GM23338 (cell line): ENCODE measurements around the gene CLP1. TPM values are rescaled to one million over a fixed set of nuclear protein-coding genes. Genes with fewer than 3 reads are reported as not detected.

Source experiments
- ATAC-seq: fragments of 200-7000 bp; cut with Tn5 transposase; 3 replicates; pipeline ENCODE4 v1.9.1; 2020
- DNase-seq: peaks from one replicate; pipeline ENCODE4 v3.0.0-alpha.2; 2015; ENCODE audit warnings: low spot score
- H2AFZ ChIP-seq: fragments of 200-600 bp; sonication (generic); 2 replicates; pipeline ENCODE4 v1.8.0; 2016; ENCODE audit warnings: antibody characterized with exemption, mild to moderate bottlenecking, moderate library complexity
- H3F3A ChIP-seq: fragments of 200-600 bp; sonication (generic); replicated peaks from 2 replicates; pipeline ENCODE4 v1.8.0; 2017; ENCODE audit warnings: antibody characterized with exemption, mixed run types, low read depth
- H3K27ac ChIP-seq: fragments of 200-600 bp; sonication (generic); 2 replicates; pipeline ENCODE4 v1.6.1; 2016; ENCODE audit warnings: low read depth
- H3K27me3 ChIP-seq: fragments of 200-600 bp; sonication (generic); 2 replicates; pipeline ENCODE4 v1.8.0; 2016; ENCODE audit warnings: mild to moderate bottlenecking, mixed run types, moderate library complexity; ENCODE audit not compliant: insufficient read depth
- H3K36me3 ChIP-seq: fragments of 200-600 bp; sonication (generic); 2 replicates; pipeline ENCODE4 v1.8.0; 2016; ENCODE audit warnings: mild to moderate bottlenecking; ENCODE audit not compliant: insufficient read depth
- H3K4me1 ChIP-seq: fragments of 200-600 bp; sonication (generic); 2 replicates; pipeline ENCODE4 v1.8.0; 2016; ENCODE audit warnings: mild to moderate bottlenecking, moderate library complexity; ENCODE audit not compliant: insufficient read depth
- H3K4me2 ChIP-seq: fragments of 200-600 bp; sonication (generic); 2 replicates; pipeline ENCODE4 v1.7.1; 2017; ENCODE audit warnings: mixed run types
- H3K4me3 ChIP-seq: fragments of 200-600 bp; sonication (generic); 2 replicates; pipeline ENCODE4 v1.6.1; 2016; ENCODE audit warnings: mixed run types
- H3K79me2 ChIP-seq: fragments of 200-600 bp; sonication (generic); replicated peaks from 2 replicates; pipeline ENCODE4 v1.8.0; 2017; ENCODE audit warnings: mild to moderate bottlenecking; ENCODE audit not compliant: insufficient read depth
- H3K9me2 ChIP-seq: fragments of 200-600 bp; sonication (generic); 2 replicates; pipeline ENCODE4 v1.8.0; 2017; ENCODE audit not compliant: insufficient read depth
- H4K20me1 ChIP-seq: fragments of 200-600 bp; sonication (generic); replicated peaks from 2 replicates; pipeline ENCODE4 v1.8.0; 2017; ENCODE audit warnings: mild to moderate bottlenecking; ENCODE audit not compliant: insufficient read depth
- H3K27ac Mint-ChIP-seq: 2 replicates; pipeline ENCODE4 v1.8.0; 2020; ENCODE audit warnings: inconsistent platforms, mild to moderate bottlenecking, moderate library complexity, mixed read lengths
- H3K27me3 Mint-ChIP-seq: 3 replicates; pipeline ENCODE4 v1.8.0; 2022; ENCODE audit warnings: low read depth, mild to moderate bottlenecking, moderate library complexity, mixed read lengths, inconsistent platforms; ENCODE audit not compliant: insufficient read depth, poor library complexity
- H3K36me3 Mint-ChIP-seq: 3 replicates; pipeline ENCODE4 v1.8.0; 2021; ENCODE audit warnings: low read depth, mild to moderate bottlenecking, inconsistent platforms, moderate library complexity, mixed read lengths
- H3K4me1 Mint-ChIP-seq: 3 replicates; pipeline ENCODE4 v1.8.0; 2020; ENCODE audit warnings: mild to moderate bottlenecking, inconsistent platforms, mixed read lengths
- H3K4me3 Mint-ChIP-seq: 3 replicates; pipeline ENCODE4 v1.8.0; 2021; ENCODE audit warnings: moderate library complexity, mild to moderate bottlenecking, inconsistent platforms, mixed read lengths
- H3K9me3 Mint-ChIP-seq: 3 replicates; pipeline ENCODE4 v1.8.0; 2020; ENCODE audit warnings: moderate library complexity, mild to moderate bottlenecking, inconsistent platforms, mixed read lengths
- CTCF ChIP-seq, 2 experiments: fragments of 200-600 bp in 1 of 2; sonication (generic) in 1 of 2; conservative IDR thresholded peaks; 2 replicates each; pipeline versions ENCODE4 v1.5.1 to v1.6.1; 2016 to 2017; ENCODE audit warnings: antibody characterized with exemption in 2 of 2, low read depth in 2 of 2, mild to moderate bottlenecking in 2 of 2, moderate library complexity in 1 of 2
- ETS1 ChIP-seq: IDR thresholded peaks from 2 replicates; pipeline ENCODE4 v1.6.1; 2016; ENCODE audit warnings: antibody characterized with exemption
- EZH2 ChIP-seq: fragments of 200-600 bp; sonication (generic); IDR thresholded peaks from one replicate; pipeline ENCODE4 v1.8.0; 2017; ENCODE audit warnings: antibody characterized with exemption, mild to moderate bottlenecking, low read depth; ENCODE audit not compliant: unreplicated experiment
- POLR2AphosphoS5 ChIP-seq: IDR thresholded peaks from 2 replicates; pipeline ENCODE4 v1.6.1; 2016; ENCODE audit warnings: antibody characterized with exemption, low read depth
- REST ChIP-seq: IDR thresholded peaks from one replicate; pipeline ENCODE4 v1.6.1; 2018; ENCODE audit warnings: antibody characterized with exemption; ENCODE audit not compliant: unreplicated experiment
- STAT1 ChIP-seq: IDR thresholded peaks from one replicate; pipeline ENCODE4 v1.6.1; 2016; ENCODE audit warnings: antibody characterized with exemption; ENCODE audit not compliant: unreplicated experiment
- ZNF114 ChIP-seq: fragments of 250-450 bp; sonication (Bioruptor Pico); IDR thresholded peaks from 2 replicates; pipeline ENCODE4 v1.5.0; 2020; ENCODE audit warnings: mild to moderate bottlenecking, moderate library complexity
- ZNF331 ChIP-seq: fragments of 250-450 bp; sonication (Bioruptor Pico); IDR thresholded peaks from 2 replicates; pipeline ENCODE4 v1.5.0; 2020; ENCODE audit warnings: low read depth, mild to moderate bottlenecking, moderate library complexity
- polyA plus RNA-seq: library from polyadenylated mRNA; unstranded; fragments of >200 nt; fragmentation: Nextera tagmentation; extraction: Ambion mirVana; gene quantifications from 2 replicates; pipeline ENCODE4 v1.2.1, GENCODE V29; 2016
- total RNA-seq: library from RNA; depleted of rRNA; stranded (reverse); fragments of >200 nt; shearing (Covaris generic); gene quantifications from 2 replicates; pipeline ENCODE4 v1.2.3, GENCODE V29; 2014
- TF ChIP-seq, protein P1 (sequence below): fragments of 250-450 bp; sonication (Bioruptor Pico); IDR thresholded peaks from 2 replicates; pipeline ENCODE4 v1.5.0; 2020; ENCODE audit warnings: mild to moderate bottlenecking, moderate library complexity

The CLP1 gene
- total and polyA plus RNA-seq, 2 experiments from 2014 or later, result 16.8 to 25.2 TPM

- Mint-ChIP-seq H3K27me3 (peaks cover 72% of the 10 kb centered on the region), H3K4me3 (no peak overlapping the region; the same call in 2 of the 3 replicates), H3K36me3 (no peaks in the 10 kb centered on the region; the same call in 2 of the 3 replicates)
Observed at GRCh38 chr11:57651408-57651807, 6.2 kb upstream of the CLP1 start.

More at GRCh38 chr11:57651408-57651807, 6.2 kb upstream of the CLP1 start:
- H3K4me3 ChIP-seq, result no peak overlapping the region
- H3K9me2 ChIP-seq, result peaks cover 10% of the 10 kb centered on the region
- Mint-ChIP-seq H3K27ac (no peak overlapping the region), H3K4me1 (peaks cover 62% of the 10 kb centered on the region), H3K9me3 (peaks cover 13% of the 10 kb centered on the region)
- peaks cover 30% of the 10 kb centered on the region for H3F3A ChIP-seq
- no peak overlapping the region for H3K27ac ChIP-seq
- H3K27me3 ChIP-seq, result peaks cover 40% of the 10 kb centered on the region
- no peaks in the 10 kb centered on the region for H3K79me2 ChIP-seq
- peaks cover 45% of the 10 kb centered on the region for H3K4me1 ChIP-seq
- peaks cover 3% of the 10 kb centered on the region; the same call in 1 of the 2 replicates for H4K20me1 ChIP-seq
- TF ChIP-seq POLR2AphosphoS5 (no peak), STAT1 (no peak), CTCF (conservative IDR thresholded peaks at IDR 0.05; ENCODE audit: low read depth in 2 of 2) (no peak), ZNF331 (CRISPR knock-in tag) (no peak), REST (no peak), ZNF114 (CRISPR knock-in tag) (no peak), EZH2 (no peak), ETS1 (no peak)
- TF ChIP-seq, protein P1, sequence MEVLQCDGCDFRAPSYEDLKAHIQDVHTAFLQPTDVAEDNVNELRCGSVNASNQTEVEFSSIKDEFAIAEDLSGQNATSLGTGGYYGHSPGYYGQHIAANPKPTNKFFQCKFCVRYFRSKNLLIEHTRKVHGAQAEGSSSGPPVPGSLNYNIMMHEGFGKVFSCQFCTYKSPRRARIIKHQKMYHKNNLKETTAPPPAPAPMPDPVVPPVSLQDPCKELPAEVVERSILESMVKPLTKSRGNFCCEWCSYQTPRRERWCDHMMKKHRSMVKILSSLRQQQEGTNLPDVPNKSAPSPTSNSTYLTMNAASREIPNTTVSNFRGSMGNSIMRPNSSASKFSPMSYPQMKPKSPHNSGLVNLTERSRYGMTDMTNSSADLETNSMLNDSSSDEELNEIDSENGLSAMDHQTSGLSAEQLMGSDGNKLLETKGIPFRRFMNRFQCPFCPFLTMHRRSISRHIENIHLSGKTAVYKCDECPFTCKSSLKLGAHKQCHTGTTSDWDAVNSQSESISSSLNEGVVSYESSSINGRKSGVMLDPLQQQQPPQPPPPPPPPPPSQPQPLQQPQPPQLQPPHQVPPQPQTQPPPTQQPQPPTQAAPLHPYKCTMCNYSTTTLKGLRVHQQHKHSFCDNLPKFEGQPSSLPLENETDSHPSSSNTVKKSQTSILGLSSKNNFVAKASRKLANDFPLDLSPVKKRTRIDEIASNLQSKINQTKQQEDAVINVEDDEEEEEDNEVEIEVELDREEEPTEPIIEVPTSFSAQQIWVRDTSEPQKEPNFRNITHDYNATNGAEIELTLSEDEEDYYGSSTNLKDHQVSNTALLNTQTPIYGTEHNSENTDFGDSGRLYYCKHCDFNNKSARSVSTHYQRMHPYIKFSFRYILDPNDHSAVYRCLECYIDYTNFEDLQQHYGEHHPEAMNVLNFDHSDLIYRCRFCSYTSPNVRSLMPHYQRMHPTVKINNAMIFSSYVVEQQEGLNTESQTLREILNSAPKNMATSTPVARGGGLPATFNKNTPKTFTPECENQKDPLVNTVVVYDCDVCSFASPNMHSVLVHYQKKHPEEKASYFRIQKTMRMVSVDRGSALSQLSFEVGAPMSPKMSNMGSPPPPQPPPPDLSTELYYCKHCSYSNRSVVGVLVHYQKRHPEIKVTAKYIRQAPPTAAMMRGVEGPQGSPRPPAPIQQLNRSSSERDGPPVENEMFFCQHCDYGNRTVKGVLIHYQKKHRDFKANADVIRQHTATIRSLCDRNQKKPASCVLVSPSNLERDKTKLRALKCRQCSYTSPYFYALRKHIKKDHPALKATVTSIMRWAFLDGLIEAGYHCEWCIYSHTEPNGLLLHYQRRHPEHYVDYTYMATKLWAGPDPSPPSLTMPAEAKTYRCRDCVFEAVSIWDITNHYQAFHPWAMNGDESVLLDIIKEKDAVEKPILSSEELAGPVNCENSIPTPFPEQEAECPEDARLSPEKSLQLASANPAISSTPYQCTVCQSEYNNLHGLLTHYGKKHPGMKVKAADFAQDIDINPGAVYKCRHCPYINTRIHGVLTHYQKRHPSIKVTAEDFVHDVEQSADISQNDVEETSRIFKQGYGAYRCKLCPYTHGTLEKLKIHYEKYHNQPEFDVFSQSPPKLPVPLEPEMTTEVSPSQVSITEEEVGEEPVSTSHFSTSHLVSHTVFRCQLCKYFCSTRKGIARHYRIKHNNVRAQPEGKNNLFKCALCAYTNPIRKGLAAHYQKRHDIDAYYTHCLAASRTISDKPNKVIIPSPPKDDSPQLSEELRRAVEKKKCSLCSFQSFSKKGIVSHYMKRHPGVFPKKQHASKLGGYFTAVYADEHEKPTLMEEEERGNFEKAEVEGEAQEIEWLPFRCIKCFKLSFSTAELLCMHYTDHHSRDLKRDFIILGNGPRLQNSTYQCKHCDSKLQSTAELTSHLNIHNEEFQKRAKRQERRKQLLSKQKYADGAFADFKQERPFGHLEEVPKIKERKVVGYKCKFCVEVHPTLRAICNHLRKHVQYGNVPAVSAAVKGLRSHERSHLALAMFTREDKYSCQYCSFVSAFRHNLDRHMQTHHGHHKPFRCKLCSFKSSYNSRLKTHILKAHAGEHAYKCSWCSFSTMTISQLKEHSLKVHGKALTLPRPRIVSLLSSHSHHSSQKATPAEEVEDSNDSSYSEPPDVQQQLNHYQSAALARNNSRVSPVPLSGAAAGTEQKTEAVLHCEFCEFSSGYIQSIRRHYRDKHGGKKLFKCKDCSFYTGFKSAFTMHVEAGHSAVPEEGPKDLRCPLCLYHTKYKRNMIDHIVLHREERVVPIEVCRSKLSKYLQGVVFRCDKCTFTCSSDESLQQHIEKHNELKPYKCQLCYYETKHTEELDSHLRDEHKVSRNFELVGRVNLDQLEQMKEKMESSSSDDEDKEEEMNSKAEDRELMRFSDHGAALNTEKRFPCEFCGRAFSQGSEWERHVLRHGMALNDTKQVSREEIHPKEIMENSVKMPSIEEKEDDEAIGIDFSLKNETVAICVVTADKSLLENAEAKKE (CRISPR knock-in tag), result no peak
- H3K4me2 ChIP-seq, result no peak overlapping the region
- H2AFZ ChIP-seq, result no peak overlapping the region
- no peak for ATAC-seq
- no peaks in the 10 kb centered on the region for H3K36me3 ChIP-seq
- DNase-seq, result no peak
